NB4 (cell line): Measurements from ENCODE around the gene CUL9.
"Not testable (repeated sequence)": the region's sequence is repeated elsewhere in the genome, so short reads cannot be mapped to it uniquely, and the experiment has no call there.

Experiments used
- DNase-seq: peaks from one replicate; pipeline ENCODE4 v3.0.0; 2010; ENCODE audit warnings: low read depth
- H3K4me3 ChIP-seq: one replicate; pipeline ENCODE4 v1.5.1; 2011; ENCODE audit warnings: mild to moderate bottlenecking, low read depth, low read length, moderate library complexity
- CTCF ChIP-seq: IDR thresholded peaks from one replicate; pipeline ENCODE4 v1.5.1; 2012; ENCODE audit warnings: low read depth, low read length
- MAX ChIP-seq: IDR thresholded peaks from 2 replicates; pipeline ENCODE4 v1.6.1; 2011; ENCODE audit warnings: low read depth, low read length
- MYC ChIP-seq: IDR thresholded peaks from 2 replicates; pipeline ENCODE4 v1.6.1; 2011; ENCODE audit warnings: low read depth, low read length
- POLR2A ChIP-seq: IDR thresholded peaks from 2 replicates; pipeline ENCODE4 v1.6.1; 2011; ENCODE audit warnings: mild to moderate bottlenecking; ENCODE audit not compliant: insufficient read length; ENCODE audit errors: extremely low read depth

Gene CUL9

GRCh38 chr6:43181942-43182860 lies at the start of gene CUL9:
CUL9 (plus strand) TSS chr6:43182196; CDS start chr6:43184311, 2,115 bp downstream.
- peak within 1 kb of the TSS; percentile 83 for H3K4me3 ChIP-seq
- peak; percentile 87 for DNase-seq
- TF ChIP-seq MYC (peak; percentile 88), CTCF (no peak), POLR2A (peak; percentile 59), MAX (peak; percentile 72)

- no peak for DNase-seq
- no peak overlapping the region for H3K4me3 ChIP-seq
- TF ChIP-seq CTCF (no peak), POLR2A (no peak), MAX (no peak), MYC (no peak)
Observed at GRCh38 chr6:43138267-43138666, 43.7 kb upstream of the CUL9 start.

- H3K4me3 ChIP-seq, DNase-seq: not testable (repeated sequence)
Observed at GRCh38 chr6:43139973-43140372, 42.0 kb upstream of the CUL9 start.

GRCh38 chr6:43141644-43142043 lies 40.4 kb upstream of the CUL9 start:
- no peak overlapping the region for H3K4me3 ChIP-seq
- DNase-seq = no peak
- TF ChIP-seq MYC (no peak), POLR2A (no peak), MAX (no peak), CTCF (no peak)

- no peak for DNase-seq
- no peak overlapping the region for H3K4me3 ChIP-seq
- TF ChIP-seq POLR2A (no peak), MAX (no peak), MYC (no peak), CTCF (no peak)
Observed at GRCh38 chr6:43142101-43142500, 39.9 kb upstream of the CUL9 start.

- DNase-seq = peak; percentile 85
- TF ChIP-seq POLR2A = no peak
- no peak for TF ChIP-seq MYC
- TF ChIP-seq CTCF = peak; percentile 95
- 0 out of 2 replicates have a peak, but pooled peaks have one; percentile 14 for TF ChIP-seq MAX
- no peak overlapping the region for H3K4me3 ChIP-seq
Observed at GRCh38 chr6:43143235-43144128, 38.5 kb upstream of the CUL9 start.
